IMR-90 (cell line): ENCODE measurements around the gene FAM13B. TPM values are rescaled to one million over a fixed set of nuclear protein-coding genes. Genes with fewer than 3 reads are reported as not detected.

Experiments used
- ATAC-seq: fragments of 200-7000 bp; cut with Tn5 transposase; 2 replicates; pipeline ENCODE4 v1.9.1; 2020; ENCODE audit warnings: low read depth, mild to moderate bottlenecking, moderate library complexity
- BruUV-seq: library from RNA; stranded (reverse); fragments of 400-500 nt; replicated peaks from 2 replicates; lab custom pipeline; 2021; lab: Mats Ljungman, UMichigan
- CTCF ChIA-PET: fragments of 300-600 bp; formaldehyde crosslinking; extraction: SDS; loops from one replicate; lab custom pipeline; 2021; ENCODE audit warnings: antibody characterized with exemption; lab: Yijun Ruan, JAX
- POLR2A ChIA-PET: fragments of 300-600 bp; sonication (Branson Sonifier 250); formaldehyde crosslinking; loops from one replicate; lab custom pipeline; 2022; ENCODE audit warnings: antibody characterized with exemption; ENCODE audit not compliant: unreplicated experiment; lab: Charles Lee
- DNase-seq: peaks from one replicate; pipeline ENCODE4 v3.0.0; 2013
- H2AFZ ChIP-seq: replicated peaks from 2 replicates; pipeline ENCODE3; 2013; ENCODE audit warnings: low read length, mild to moderate bottlenecking; ENCODE audit not compliant: poor library complexity
- H2AK5ac ChIP-seq: 2 replicates; pipeline ENCODE4 v1.6.1; 2013; ENCODE audit warnings: low read depth, low read length, inconsistent platforms
- H2AK9ac ChIP-seq: replicated peaks from 2 replicates; pipeline ENCODE3; 2013; ENCODE audit warnings: mild to moderate bottlenecking, low read depth, low read length, moderate library complexity; ENCODE audit not compliant: poor library complexity
- H2BK120ac ChIP-seq: 2 replicates; pipeline ENCODE4 v1.6.1; 2013; ENCODE audit warnings: low read depth, low read length, inconsistent platforms
- H2BK15ac ChIP-seq: 3 replicates; pipeline ENCODE4 v1.6.1; 2013; ENCODE audit warnings: low read depth, low read length, inconsistent platforms
- H2BK20ac ChIP-seq: 2 replicates; pipeline ENCODE4 v1.6.1; 2013; ENCODE audit warnings: low read depth, mild to moderate bottlenecking, inconsistent platforms, low read length, moderate library complexity
- H2BK5ac ChIP-seq: 2 replicates; pipeline ENCODE4 v1.6.1; 2013; ENCODE audit warnings: mild to moderate bottlenecking, low read depth, low read length, inconsistent platforms; ENCODE audit not compliant: poor library complexity, severe bottlenecking
- H3K14ac ChIP-seq: replicated peaks from 2 replicates; pipeline ENCODE4 v1.6.1; 2013; ENCODE audit warnings: low read depth, low read length, inconsistent platforms
- H3K18ac ChIP-seq: 2 replicates; pipeline ENCODE4 v1.6.1; 2013; ENCODE audit warnings: low read depth, low read length, control low read depth
- H3K23ac ChIP-seq: 2 replicates; pipeline ENCODE4 v1.6.1; 2013; ENCODE audit warnings: low read depth, low read length, inconsistent platforms
- H3K27ac ChIP-seq: 2 replicates; pipeline ENCODE4 v1.5.1; 2013; ENCODE audit warnings: mild to moderate bottlenecking, control low read depth, low read length; ENCODE audit not compliant: insufficient read depth
- H3K27me3 ChIP-seq: 2 replicates; pipeline ENCODE4 v1.6.1; 2013; ENCODE audit warnings: low read length; ENCODE audit not compliant: control insufficient read depth, insufficient read depth
- H3K36me3 ChIP-seq: 2 replicates; pipeline ENCODE4 v1.6.1; 2013; ENCODE audit warnings: low read length, mixed read lengths; ENCODE audit not compliant: control insufficient read depth, insufficient read depth
- H3K4ac ChIP-seq: 2 replicates; pipeline ENCODE4 v1.6.1; 2013; ENCODE audit warnings: low read depth, low read length, inconsistent platforms
- H3K4me1 ChIP-seq: 2 replicates; pipeline ENCODE4 v1.6.1; 2013; ENCODE audit warnings: low read length, mixed read lengths; ENCODE audit not compliant: control insufficient read depth, insufficient read depth
- H3K4me2 ChIP-seq: 2 replicates; pipeline ENCODE4 v1.6.1; 2013; ENCODE audit warnings: low read depth, mild to moderate bottlenecking, control low read depth, low read length, moderate library complexity
- H3K4me3 ChIP-seq: 2 replicates; pipeline ENCODE4 v1.5.1; 2013; ENCODE audit warnings: low read depth, mild to moderate bottlenecking, control low read depth, low read length, moderate library complexity; ENCODE audit not compliant: insufficient read depth
- H3K56ac ChIP-seq: 2 replicates; pipeline ENCODE4 v1.6.1; 2013; ENCODE audit warnings: low read length, inconsistent platforms; ENCODE audit not compliant: insufficient read depth; ENCODE audit errors: extremely low read depth
- H3K79me1 ChIP-seq, 2 experiments: 2 replicates each; pipeline ENCODE4 v1.6.1; 2013; ENCODE audit warnings: low read length in 2 of 2, inconsistent platforms in 1 of 2, low read depth in 1 of 2
- H3K9ac ChIP-seq: 2 replicates; pipeline ENCODE4 v1.6.1; 2013; ENCODE audit warnings: low read depth, low read length, control low read depth
- H3K9me1 ChIP-seq: 2 replicates; pipeline ENCODE4 v1.6.1; 2013; ENCODE audit warnings: low read length, inconsistent platforms; ENCODE audit not compliant: insufficient read depth
- H3K9me3 ChIP-seq: 2 replicates; pipeline ENCODE4 v1.6.1; 2013; ENCODE audit warnings: low read length; ENCODE audit not compliant: control insufficient read depth, insufficient read depth
- H4K20me1 ChIP-seq: 2 replicates; pipeline ENCODE4 v1.6.1; 2013; ENCODE audit warnings: low read length, inconsistent platforms; ENCODE audit not compliant: insufficient read depth
- H4K5ac ChIP-seq: 2 replicates; pipeline ENCODE4 v1.6.1; 2013; ENCODE audit warnings: mild to moderate bottlenecking, low read depth, low read length, control low read depth
- H4K8ac ChIP-seq, 2 experiments: 2 replicates each; pipeline ENCODE4 v1.6.1; 2013; ENCODE audit warnings: low read depth in 2 of 2, low read length in 2 of 2, control low read depth in 1 of 2, inconsistent platforms in 1 of 2
- H4K91ac ChIP-seq: 2 replicates; pipeline ENCODE4 v1.6.1; 2013; ENCODE audit warnings: low read depth, low read length, inconsistent platforms; ENCODE audit not compliant: insufficient read depth
- BHLHE40 ChIP-seq: fragments of 150-350 bp; IDR thresholded peaks from 2 replicates; pipeline ENCODE4 v1.6.1; 2016; ENCODE audit warnings: mild to moderate bottlenecking, low read depth, low read length
- CHD1 ChIP-seq: IDR thresholded peaks from 2 replicates; pipeline ENCODE4 v1.6.1; 2012; ENCODE audit warnings: low read depth, low read length, improper control_type of control experiment
- CTCF ChIP-seq: conservative IDR thresholded peaks from 2 replicates; pipeline ENCODE4 v1.5.1; 2012; ENCODE audit warnings: mild to moderate bottlenecking, low read depth, low read length, improper control_type of control experiment
- FOS ChIP-seq: fragments of 150-350 bp; IDR thresholded peaks from 2 replicates; pipeline ENCODE4 v1.6.1; 2016; ENCODE audit warnings: low read depth, low read length
- MAZ ChIP-seq: IDR thresholded peaks from 2 replicates; pipeline ENCODE4 v1.6.1; 2012; ENCODE audit warnings: low read depth, mild to moderate bottlenecking, low read length, improper control_type of control experiment, moderate library complexity, borderline replicate concordance
- MXI1 ChIP-seq: IDR thresholded peaks from 2 replicates; pipeline ENCODE4 v1.6.1; 2012; ENCODE audit warnings: low read depth, mild to moderate bottlenecking, low read length, moderate library complexity, borderline replicate concordance
- NFE2L2 ChIP-seq: fragments of 150-350 bp; IDR thresholded peaks from 2 replicates; pipeline ENCODE4 v1.6.1; 2016; ENCODE audit warnings: low read depth, mild to moderate bottlenecking, low read length
- SMC3 ChIP-seq: fragments of 150-350 bp; IDR thresholded peaks from 2 replicates; pipeline ENCODE4 v1.6.1; 2016; ENCODE audit warnings: low read depth, mild to moderate bottlenecking, antibody characterized with exemption, low read length, moderate library complexity
- WGBS, 2 experiments: methylation state at CpG; one replicate each; pipeline versions ENCODE4 v1.1.5 to v1.1.7; 2013; ENCODE audit warnings: missing lambda C conversion rate in 2 of 2; ENCODE audit not compliant: insufficient read length in 1 of 2; ENCODE audit errors: extremely low coverage in 2 of 2; 5-methylcytosine and 5-hydroxymethylcytosine counted together
- dilution Hi-C: fragments of 300-500 bp; cut with HindIII; formaldehyde crosslinking; loops from one replicate; pipeline ENCODE4 v1.14.3; 2018; ENCODE audit warnings: low sequenced_read_pairs; ENCODE audit not compliant: unreplicated experiment
- in situ Hi-C: fragments of 300-500 bp; cut with MboI; formaldehyde crosslinking; loops from 3 replicates; pipeline ENCODE4 v1.14.3; 2019; ENCODE audit warnings: low sequenced_read_pairs, inconsistent platforms, mixed read lengths
- intact Hi-C: fragments of 100-400 bp; cut with micrococcal nuclease; formaldehyde crosslinking; loops from 2 replicates; pipeline ENCODE4 v1.10.0; 2022
- polyA plus RNA-seq, 3 experiments: library from polyadenylated mRNA; depleted of rRNA; stranded (reverse); fragments of >200 nt; gene quantifications; 2 replicates each; pipeline ENCODE4 v1.2.3, GENCODE V29; 2012; ENCODE audit warnings: low replicate concordance in 1 of 3
- total RNA-seq: library from RNA; depleted of rRNA; stranded (reverse); fragments of >200 nt; gene quantifications from 2 replicates; pipeline ENCODE4 v1.2.3, GENCODE V29; 2012

The FAM13B gene
- total and polyA plus RNA-seq, 2 of the 4 experiments (the other 2 are of a cell fraction) = 14.6 to 15.1 TPM

GRCh38 chr5:138037907-138038633, 5.2 kb upstream of the FAM13B start:
- H2AK9ac ChIP-seq = no peak overlapping the region
- no peak for DNase-seq
- POLR2A ChIA-PET = no interaction called here
- H2BK15ac ChIP-seq = no peak overlapping the region
- no peak overlapping the region for H2BK120ac ChIP-seq
- H2BK20ac ChIP-seq = no peak overlapping the region
- H3K79me1 ChIP-seq = peaks cover 0 to 10% of the 10 kb centered on the region in 2 experiments; a peak in 3 of 4 replicates
- H4K8ac ChIP-seq = no peak overlapping the region
- no peak for TF ChIP-seq CHD1
- no peak for TF ChIP-seq CTCF
- no peak for TF ChIP-seq MXI1
- no peak for TF ChIP-seq BHLHE40
- TF ChIP-seq FOS = no peak
- TF ChIP-seq SMC3 = no peak
- TF ChIP-seq MAZ = no peak
- TF ChIP-seq NFE2L2 = no peak
- no peak overlapping the region for H3K18ac ChIP-seq
- H3K56ac ChIP-seq = no peak overlapping the region
- dilution Hi-C loops = no loop called here
- no TSS peak for BruUV-seq
- no CpG with 5 or more reads among the region's 1 CpG for WGBS, 2 experiments
- no peak overlapping the region for H3K4me3 ChIP-seq
- H3K9ac ChIP-seq = no peak overlapping the region
- no peaks in the 10 kb centered on the region; the same call in 1 of the 2 replicates for H3K4me1 ChIP-seq
- H3K23ac ChIP-seq = no peak overlapping the region
- H3K14ac ChIP-seq = no peak overlapping the region
- intact Hi-C loops = loop anchor here (2.0 kb wide), 1 partner anchor 95 kb away; no protein-coding TSS in a partner anchor
- H3K4ac ChIP-seq = no peak overlapping the region
- in situ Hi-C loops = loop anchor here (10.0 to 25.0 kb wide), 2 partner anchors 99 to 283 kb away; partner anchors contain the start of genes HNRNPA0 and NME5
- H4K5ac ChIP-seq = no peak overlapping the region
- H3K27ac ChIP-seq = no peak overlapping the region
- no peaks in the 10 kb centered on the region for H3K9me3 ChIP-seq
- no peak overlapping the region for H4K91ac ChIP-seq
- no peaks in the 10 kb centered on the region for H3K27me3 ChIP-seq
- ATAC-seq = no peak
- no peak overlapping the region for H2AK5ac ChIP-seq
- no peaks in the 10 kb centered on the region; the same call in 1 of the 2 replicates for H4K20me1 ChIP-seq
- no peak overlapping the region for H2AFZ ChIP-seq
- H2BK5ac ChIP-seq = no peak overlapping the region
- no peak overlapping the region for H3K4me2 ChIP-seq
- H3K9me1 ChIP-seq = no peaks in the 10 kb centered on the region
- no peaks in the 10 kb centered on the region for H3K36me3 ChIP-seq
- CTCF ChIA-PET = interaction anchor here (1.1 to 2.5 kb wide), 2 partner anchors 31 to 95 kb away, joined by 3 to 6 read pairs; no protein-coding TSS in a partner anchor
